Measurements from ENCODE around the gene FH.

Gene FH

GRCh38 chr1:241521718-241522117 lies 2.2 kb upstream of the FH start:
- no peak for DNase-seq

DNA sequence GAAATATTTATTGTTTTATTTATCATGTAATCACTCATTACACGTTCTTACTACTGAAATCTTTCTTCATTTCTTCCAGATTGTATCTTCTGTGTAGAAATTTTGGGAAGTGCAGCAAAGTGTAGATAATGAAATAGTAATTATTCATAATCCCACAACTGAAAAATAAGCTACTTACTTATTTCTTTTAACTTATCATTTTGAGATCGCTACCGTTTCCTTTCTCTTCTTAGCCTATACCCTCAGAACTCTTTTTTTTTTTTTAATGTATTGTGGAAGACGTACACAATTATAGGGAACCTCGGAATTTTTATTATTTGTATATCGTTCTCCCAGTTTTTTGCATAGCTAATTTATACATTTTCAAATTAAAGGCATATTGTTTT lies 518 bp upstream of the FH start:
- DNase-seq, result no peak

- DNase-seq, result peak in 2 of 5 experiments; percentile 2 to 36
These were observed 863 bp downstream of the FH start for GRCh38 chr1:241518476-241519307.

DNA sequence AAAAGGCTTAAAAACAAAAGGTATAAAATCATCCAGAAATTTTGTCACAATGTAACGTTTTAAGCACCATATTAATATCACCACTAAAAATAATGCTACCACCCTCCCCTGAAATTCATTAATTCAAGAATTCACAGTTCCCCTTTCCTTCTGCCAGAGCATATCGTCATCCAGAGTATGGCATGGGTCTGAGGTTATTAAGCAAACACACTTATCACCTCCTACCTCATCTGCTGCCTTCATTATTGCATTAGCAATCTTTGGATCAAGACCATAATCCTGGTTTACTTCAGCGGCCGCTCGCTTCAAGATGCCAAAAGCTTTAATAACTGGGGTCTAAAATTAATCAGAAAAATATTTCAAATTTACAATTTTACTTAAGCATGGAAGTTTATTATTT lies 6.2 kb downstream of the FH start:
- no peak for DNase-seq

- no peak for DNase-seq
These were observed 12.2 kb downstream of the FH start for GRCh38 chr1:241507189-241507863.

DNA sequence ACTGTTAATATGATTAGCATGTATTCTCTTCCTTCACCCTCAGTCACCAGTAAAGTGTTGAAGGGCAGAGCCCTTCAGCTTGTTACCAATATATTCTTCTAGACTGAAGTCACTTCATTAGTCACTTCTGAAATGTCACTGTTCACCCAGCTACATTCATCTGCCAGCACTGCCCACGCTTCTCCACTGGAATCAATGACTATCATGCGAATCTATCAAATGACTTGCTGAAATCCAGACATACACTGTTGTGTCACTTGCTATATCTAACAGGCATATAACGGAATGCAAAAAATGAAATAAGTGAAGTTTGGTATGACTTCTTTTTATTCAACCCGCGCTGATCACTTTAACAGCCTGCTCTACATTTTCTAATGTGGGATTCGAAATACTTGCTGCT lies 16.1 kb downstream of the FH start:
- DNase-seq, result no peak

DNA sequence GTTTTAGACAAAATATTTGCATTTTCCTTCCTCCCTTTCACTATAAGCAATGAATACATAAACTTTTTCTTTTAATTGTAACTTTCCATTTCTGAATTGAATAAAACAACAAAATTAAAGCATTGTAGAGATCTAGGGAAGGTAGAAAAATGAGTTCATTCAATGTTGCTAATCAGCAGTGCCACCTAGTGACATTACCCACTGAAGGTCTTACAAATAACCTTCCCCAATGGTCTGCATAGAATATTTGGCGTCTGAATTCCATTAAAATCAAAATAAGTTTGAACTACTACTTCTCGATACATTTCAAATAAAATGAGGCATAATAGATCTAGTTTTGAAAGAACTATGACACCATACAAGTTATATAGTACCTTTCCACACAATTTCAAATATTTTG lies 19.6 kb downstream of the FH start:
- peak in 1 of 5 experiments; percentile 7 for DNase-seq

- no peak for DNase-seq
These were observed 23.8 kb downstream of the FH start for GRCh38 chr1:241495741-241496140.

- no peak for DNase-seq
These were observed 30.8 kb downstream of the FH start for GRCh38 chr1:241488739-241489138.

- DNase-seq, result peak in 1 of 5 experiments; percentile 6
These were observed 34.0 kb downstream of the FH start for GRCh38 chr1:241485554-241485992.

GRCh38 chr1:241485145-241485544 lies 34.4 kb downstream of the FH start:
- DNase-seq, result no peak

DNA sequence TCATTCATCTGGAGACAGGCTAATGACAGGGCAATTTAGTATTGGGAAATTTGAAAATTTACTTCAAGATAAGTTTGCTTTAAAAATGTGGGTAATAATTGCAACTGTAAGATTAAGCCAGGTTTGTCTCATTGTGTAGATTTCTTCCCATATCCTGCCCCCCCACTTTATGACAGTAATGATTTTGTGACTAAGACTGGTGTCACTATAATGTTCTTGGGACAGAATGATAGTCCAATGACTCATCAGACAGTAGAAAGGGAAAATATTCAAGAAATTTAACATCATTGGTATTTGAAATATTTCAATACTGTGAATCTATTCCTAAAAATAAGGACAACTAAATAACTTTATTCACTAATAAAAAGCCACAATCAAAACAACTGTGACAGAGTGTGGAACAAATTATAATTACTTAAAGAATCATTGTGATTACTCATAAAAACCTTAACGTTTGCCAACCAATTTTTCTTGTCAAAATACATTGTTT lies 36.7 kb downstream of the FH start:
- DNase-seq, result no peak

GRCh38 chr1:241479294-241479693 lies 40.3 kb downstream of the FH start:
- DNase-seq, result no peak

GRCh38 chr1:241475671-241476070 lies 43.9 kb downstream of the FH start:
- no peak for DNase-seq

DNA sequence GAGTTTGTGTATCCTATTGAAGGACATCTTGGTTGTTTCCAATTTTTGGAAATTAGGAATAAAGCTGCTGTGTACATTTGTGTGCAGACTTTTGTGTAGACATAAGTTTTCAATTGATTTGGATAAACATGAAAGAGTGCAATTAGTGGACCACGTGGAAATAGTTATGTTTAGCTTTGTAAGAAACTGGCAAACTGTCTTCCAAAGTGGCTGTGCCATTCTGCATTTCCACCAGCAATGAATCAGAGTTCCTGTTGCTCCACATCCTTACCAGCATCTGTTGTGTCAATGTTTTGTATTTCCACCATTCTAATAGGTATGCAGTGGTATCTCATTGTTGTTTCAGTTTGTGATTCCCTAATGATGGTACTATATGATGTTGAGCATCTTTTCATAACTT lies 46.5 kb downstream of the FH start:
- no peak for DNase-seq

DNA sequence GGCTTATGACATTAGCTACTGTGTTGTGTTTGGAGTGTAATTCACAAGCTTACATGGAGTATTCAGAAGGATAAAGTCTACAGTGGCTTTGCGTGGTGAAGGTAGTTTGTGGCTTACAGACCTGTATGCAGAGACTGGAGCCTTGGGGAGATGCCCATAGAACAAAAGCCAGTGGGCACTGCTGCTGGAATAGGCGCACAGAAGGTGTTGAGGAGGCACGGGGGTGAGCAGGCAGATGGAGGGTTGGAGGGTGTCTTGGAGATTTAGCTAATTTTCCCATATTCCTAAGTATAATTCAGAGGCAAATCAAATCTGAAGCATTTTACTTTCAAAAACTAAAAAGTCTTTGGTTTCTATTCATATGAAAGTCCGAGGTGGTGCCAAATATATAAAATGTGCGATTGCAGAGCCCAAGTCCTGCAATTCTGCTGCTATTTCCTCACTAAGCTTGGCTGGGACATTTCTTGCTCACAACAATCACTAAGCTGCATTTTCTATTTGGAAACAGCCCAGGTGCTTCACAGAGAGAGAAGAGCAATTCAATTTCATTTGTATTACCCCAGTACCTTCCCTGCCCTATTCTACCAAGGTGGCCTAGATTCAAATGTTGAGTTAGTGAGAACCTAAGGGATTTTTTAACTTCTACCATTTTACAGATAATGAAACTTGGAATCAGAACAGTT lies 48.5 kb downstream of the FH start:
- no peak for DNase-seq

- DNase-seq, result no peak
These were observed 49.2 kb downstream of the FH start for GRCh38 chr1:241470361-241470760.

GRCh38 chr1:241465673-241466072 lies 53.9 kb downstream of the FH start:
- DNase-seq, result no peak

- no peak for DNase-seq
These were observed 54.6 kb downstream of the FH start for GRCh38 chr1:241464985-241465384.

DNA sequence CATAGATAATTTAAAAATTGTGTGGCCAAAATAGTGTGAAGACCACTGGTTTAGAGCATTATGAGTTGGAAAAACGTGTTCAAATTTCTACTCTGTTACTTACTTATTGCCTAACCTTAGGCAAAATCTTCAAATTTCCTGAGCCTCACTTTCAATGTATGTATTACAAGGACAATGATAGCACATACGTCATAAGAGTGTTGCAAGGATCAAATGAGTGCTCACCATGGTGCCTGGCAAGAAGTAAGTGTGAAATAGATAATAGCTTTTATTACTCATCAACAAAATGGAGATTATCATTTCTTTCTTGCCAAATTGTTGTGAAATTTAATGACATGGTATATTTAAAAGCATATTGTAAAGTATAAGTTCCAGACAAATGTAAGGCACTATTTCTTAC lies 57.2 kb downstream of the FH start:
- no peak for DNase-seq

GRCh38 chr1:241460098-241460873 lies 59.3 kb downstream of the FH start:
- no peak for DNase-seq

DNA sequence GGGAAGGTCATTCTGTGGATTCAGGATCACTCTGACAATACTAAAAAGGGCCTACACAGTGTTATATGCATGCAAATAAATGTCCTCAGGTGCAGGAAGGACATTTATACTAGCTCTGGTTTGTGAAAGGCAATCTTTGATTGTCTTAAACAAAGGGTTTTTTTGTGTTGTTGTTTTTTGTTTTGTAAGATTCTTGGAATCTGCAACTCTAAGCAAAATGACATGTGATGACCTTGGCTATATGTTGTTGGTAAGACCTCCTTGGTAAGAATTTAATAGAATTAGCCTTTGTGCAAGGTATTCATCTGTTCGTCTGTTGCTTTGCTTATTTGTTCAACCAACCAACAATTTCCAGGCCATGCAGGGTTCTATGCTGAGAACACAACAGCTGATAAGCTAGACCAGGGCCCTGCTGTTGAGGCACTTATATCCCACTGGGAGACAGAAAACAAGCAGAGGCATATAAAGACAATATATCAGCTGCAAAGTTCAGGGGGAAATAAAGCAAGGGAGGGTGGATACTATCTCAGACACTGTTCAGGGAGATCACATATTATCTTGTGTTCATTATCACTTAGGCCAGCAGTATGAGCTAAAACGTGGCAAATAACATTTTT lies 60.3 kb downstream of the FH start:
- no peak for DNase-seq
